A549 treated with GW870086 at 1 μM for 4 hours (cell line): ENCODE results near the gene ASZ1. TPM values are rescaled to one million over a fixed set of nuclear protein-coding genes. Genes with fewer than 3 reads are reported as not detected.

ENCODE experiments used
- total RNA-seq: library from RNA; stranded (reverse); fragments of 200-300 nt; extraction: Qiagen RNA extraction; gene quantifications from 5 replicates; pipeline ENCODE4 v1.2.3, GENCODE V29; 2022; ENCODE audit warnings: low read depth

ASZ1 gene
- total RNA-seq: not detected in 5 replicates

GRCh38 chr7:117427258-117427701 lies at the start of gene ASZ1:
ASZ1 (minus strand) TSS chr7:117427493; CDS start chr7:117427460, 33 bp downstream.

GRCh38 chr7:117322741-117323304 lies 104.5 kb downstream of the ASZ1 start, which contains the start of gene WNT2:
WNT2 (minus strand) TSS chr7:117323058; CDS start chr7:117322989, 69 bp downstream.

Other genes starting within 250 kb of the ASZ1 start
- 0.09 to 0.47 TPM in 2 of 5 replicates, not detected in the others for gene WNT2, start 104.4 kb downstream of the ASZ1 start, total RNA-seq
- gene CFTR, start 52.5 kb upstream of the ASZ1 start, total RNA-seq: not detected in 5 replicates